AG04450 (cell line): ENCODE data around the gene ZNF780B. TPM values are rescaled to one million over a fixed set of nuclear protein-coding genes. Genes with fewer than 3 reads are reported as not detected.

Source experiments
- CTCF ChIA-PET: fragments of 300-600, 350-600 bp; formaldehyde crosslinking; extraction: SDS; loops from one replicate; lab custom pipeline; 2022; ENCODE audit warnings: antibody characterized with exemption, inconsistent platforms; lab: Charles Lee
- POLR2A ChIA-PET: fragments of 350-600 bp; formaldehyde crosslinking; extraction: SDS; loops from one replicate; lab custom pipeline; 2021; ENCODE audit warnings: antibody characterized with exemption, inconsistent platforms; lab: Yijun Ruan, JAX
- DNase-seq: peaks from one replicate; pipeline ENCODE4 v3.0.0-alpha.2; 2011; ENCODE audit warnings: low read depth, low spot score
- H3K27ac ChIP-seq: one replicate; pipeline ENCODE4 v1.5.1; 2012; ENCODE audit warnings: low read depth, low read length, control low read depth
- H3K27me3 ChIP-seq: one replicate; pipeline ENCODE4 v1.6.0; 2012; ENCODE audit warnings: low read length; ENCODE audit not compliant: control insufficient read depth, insufficient read depth
- H3K4me3 ChIP-seq: 2 replicates; pipeline ENCODE4 v1.5.1; 2011; ENCODE audit warnings: mild to moderate bottlenecking, low read depth, low read length, control low read depth
- H3K9me3 ChIP-seq: 2 replicates; pipeline ENCODE4 v1.5.1; 2012; ENCODE audit warnings: low read length; ENCODE audit not compliant: control insufficient read depth, insufficient read depth
- polyA plus RNA-seq: library from polyadenylated mRNA; depleted of rRNA; stranded (reverse); fragments of >200 nt; gene quantifications from 2 replicates; pipeline ENCODE4 v1.2.3, GENCODE V29; 2011
- TF ChIP-seq, protein P1 (sequence below): IDR thresholded peaks from 2 replicates; pipeline ENCODE4 v1.5.1; 2011; ENCODE audit warnings: low read depth, low read length, control low read depth, inconsistent platforms

ZNF780B gene
- polyA plus RNA-seq, 1 experiment, result 8.3 TPM

DNA sequence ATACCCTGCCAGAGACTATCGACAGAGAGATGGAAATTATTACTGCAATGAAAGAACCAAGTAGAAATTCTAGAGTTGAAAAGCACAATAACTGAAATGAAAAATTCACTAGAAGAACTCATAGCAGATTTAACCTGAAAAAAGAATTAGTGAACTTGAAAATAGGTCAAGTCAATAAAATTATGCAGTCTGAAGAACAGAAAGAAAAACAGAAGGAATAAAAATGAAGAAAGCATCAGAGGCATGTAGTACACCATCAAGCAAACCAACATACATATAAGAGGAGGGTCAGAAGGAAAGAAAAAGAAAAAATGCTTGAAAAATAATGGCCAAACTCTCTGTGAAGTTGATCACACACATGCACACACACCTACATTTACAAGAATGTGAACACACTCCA is 3.6 kb upstream of the ZNF780B start:
- Histone ChIP-seq H3K27me3 (no peaks in the 10 kb centered on the region), H3K27ac (no peak overlapping the region), H3K4me3 (no peak overlapping the region), H3K9me3 (peaks cover 7% of the 10 kb centered on the region; the same call in 1 of the 2 replicates)
- TF ChIP-seq, protein P1, sequence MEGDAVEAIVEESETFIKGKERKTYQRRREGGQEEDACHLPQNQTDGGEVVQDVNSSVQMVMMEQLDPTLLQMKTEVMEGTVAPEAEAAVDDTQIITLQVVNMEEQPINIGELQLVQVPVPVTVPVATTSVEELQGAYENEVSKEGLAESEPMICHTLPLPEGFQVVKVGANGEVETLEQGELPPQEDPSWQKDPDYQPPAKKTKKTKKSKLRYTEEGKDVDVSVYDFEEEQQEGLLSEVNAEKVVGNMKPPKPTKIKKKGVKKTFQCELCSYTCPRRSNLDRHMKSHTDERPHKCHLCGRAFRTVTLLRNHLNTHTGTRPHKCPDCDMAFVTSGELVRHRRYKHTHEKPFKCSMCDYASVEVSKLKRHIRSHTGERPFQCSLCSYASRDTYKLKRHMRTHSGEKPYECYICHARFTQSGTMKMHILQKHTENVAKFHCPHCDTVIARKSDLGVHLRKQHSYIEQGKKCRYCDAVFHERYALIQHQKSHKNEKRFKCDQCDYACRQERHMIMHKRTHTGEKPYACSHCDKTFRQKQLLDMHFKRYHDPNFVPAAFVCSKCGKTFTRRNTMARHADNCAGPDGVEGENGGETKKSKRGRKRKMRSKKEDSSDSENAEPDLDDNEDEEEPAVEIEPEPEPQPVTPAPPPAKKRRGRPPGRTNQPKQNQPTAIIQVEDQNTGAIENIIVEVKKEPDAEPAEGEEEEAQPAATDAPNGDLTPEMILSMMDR, result no peak
- POLR2A ChIA-PET, result no interaction called here
- no peak for DNase-seq
- CTCF ChIA-PET, result no interaction called here

DNA sequence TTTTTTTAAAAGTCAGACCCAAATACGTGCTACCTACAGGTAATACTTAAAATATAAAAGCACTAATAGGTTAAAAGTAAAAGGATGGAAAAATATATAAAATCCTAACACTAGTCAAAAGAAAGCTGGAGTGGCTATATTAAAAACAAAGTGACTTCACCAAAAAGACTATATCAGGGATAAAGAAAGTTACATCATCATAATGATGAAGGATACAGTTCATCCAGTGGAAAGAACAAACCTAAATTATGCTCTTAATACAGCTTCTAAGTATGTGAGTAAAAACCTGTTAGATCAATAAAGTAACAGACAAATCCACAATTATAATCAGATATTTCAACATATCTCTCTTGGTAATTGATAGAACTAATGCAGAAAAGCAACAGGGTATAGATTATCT is 1.1 kb upstream of the ZNF780B start:
- TF ChIP-seq, protein P1, result no peak
- Histone ChIP-seq H3K27me3 (no peaks in the 10 kb centered on the region), H3K4me3 (no peak overlapping the region), H3K27ac (no peak overlapping the region), H3K9me3 (0 out of 2 replicates have a peak, but pooled peaks cover 2% of the 10 kb centered on the region)
- no peak for DNase-seq
- ChIA-PET CTCF (no interaction called here), POLR2A (no interaction called here)

DNA sequence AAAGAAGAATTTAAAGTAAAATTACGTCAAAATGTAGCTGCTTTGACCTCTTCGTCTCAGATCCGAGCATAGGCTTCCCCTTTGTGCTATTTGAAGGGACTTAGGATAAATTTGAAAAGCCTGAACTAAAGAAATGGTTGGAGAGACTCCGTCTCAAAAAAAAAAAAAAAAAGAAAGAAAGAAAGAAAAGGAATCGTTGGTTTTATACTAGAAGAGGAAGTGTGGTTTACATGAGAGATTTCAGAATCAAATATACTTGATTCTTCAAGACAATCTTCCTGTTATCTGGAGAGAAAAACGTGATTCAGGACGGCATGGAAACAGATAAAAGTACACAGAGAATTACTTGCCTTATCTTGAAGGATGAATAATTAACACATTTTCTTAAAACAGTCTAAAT is 474 bp upstream of the ZNF780B start:
- TF ChIP-seq, protein P1, result no peak

DNA sequence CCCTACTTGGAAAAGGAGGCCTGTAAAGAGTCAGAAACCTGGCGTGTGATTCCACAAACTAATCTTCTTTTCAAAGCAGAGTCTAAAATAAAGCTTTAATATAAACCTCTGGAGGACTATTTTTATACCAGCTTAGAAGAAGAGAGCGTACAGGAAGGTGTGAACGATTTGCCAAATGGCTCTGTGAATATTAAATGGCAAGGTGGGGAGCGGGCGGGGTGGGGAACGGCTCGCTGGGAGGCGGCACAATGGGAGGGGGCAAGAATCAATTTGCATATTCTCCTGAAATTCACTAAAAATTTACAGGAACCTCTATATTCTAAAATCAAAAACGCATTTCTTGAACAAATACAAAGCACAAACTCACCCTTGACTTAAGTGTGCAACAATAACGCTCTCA is 982 bp downstream of the ZNF780B start:
- ChIA-PET POLR2A (no interaction called here), CTCF (interaction anchor here (0.6 to 1.4 kb wide), 4 partner anchors 9 to 504 kb away, joined by 3 to 7 read pairs (median 4); partner anchors contain the start of gene PSMC4)
- H3K4me3 ChIP-seq, result peak overlapping the region; percentile 91
- H3K27ac ChIP-seq, result no peak overlapping the region
- H3K27me3 ChIP-seq, result no peaks in the 10 kb centered on the region
- no peak for DNase-seq
- TF ChIP-seq, protein P1, result no peak
- peaks cover 7% of the 10 kb centered on the region for H3K9me3 ChIP-seq

More for the DNA sequence above, 474 bp upstream of the ZNF780B start:
- H3K27me3 ChIP-seq, result no peaks in the 10 kb centered on the region
- 0 out of 2 replicates have a peak, but pooled peaks cover 2% of the 10 kb centered on the region for H3K9me3 ChIP-seq
- CTCF ChIA-PET, result no interaction called here
- peak overlapping the region; percentile 91 for H3K4me3 ChIP-seq
- H3K27ac ChIP-seq, result no peak overlapping the region
- no peak for DNase-seq
- POLR2A ChIA-PET, result no interaction called here

DNA sequence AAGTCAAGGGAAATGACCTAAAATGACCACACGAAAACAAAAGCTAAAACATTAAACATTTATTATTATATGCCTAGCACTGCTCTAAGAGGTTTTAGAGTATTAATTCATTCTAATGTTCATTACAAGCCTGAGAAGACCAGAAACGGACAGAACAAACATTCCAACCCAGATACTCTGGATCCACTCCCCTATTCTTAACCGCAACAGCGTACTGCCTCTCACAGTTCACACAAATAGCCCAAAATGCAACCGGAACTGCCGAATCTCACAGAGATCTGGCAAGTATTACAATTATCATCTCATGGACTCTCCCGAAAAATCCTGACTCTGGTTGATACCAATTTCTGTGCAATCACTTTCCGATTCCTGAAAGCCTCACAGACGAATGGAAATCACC is 1.4 kb downstream of the ZNF780B start:
- Histone ChIP-seq H3K4me3 (peak overlapping the region; percentile 91), H3K9me3 (peaks cover 7% of the 10 kb centered on the region), H3K27me3 (no peaks in the 10 kb centered on the region), H3K27ac (no peak overlapping the region)
- TF ChIP-seq, protein P1, result no peak
- no peak for DNase-seq
- CTCF ChIA-PET, result interaction anchor here (1.1 to 1.4 kb wide), 2 partner anchors 9 to 84 kb away, joined by 3 to 5 read pairs; partner anchors contain the start of gene PSMC4
- POLR2A ChIA-PET, result no interaction called here
